ENCODE results near the gene GRM7. TPM values are rescaled to one million over a fixed set of nuclear protein-coding genes. Genes with fewer than 3 reads are reported as not detected.

GRM7 gene
- total RNA-seq, 1 experiment from 2014 or later = not detected

GRCh38 chr3:7692866-7693265, 832.0 kb downstream of the GRM7 start:
- BruUV-seq (replicated peaks) = no TSS peak
- Histone ChIP-seq H3K27ac (ENCODE audit: low read depth, low read length, poor library complexity, severe bottlenecking) (no peak overlapping the region), H3K9me3 (ENCODE audit: low read depth, low read length, poor library complexity, severe bottlenecking) (no peaks in the 10 kb centered on the region), H3K4me3 (ENCODE audit: low read depth, low read length, poor library complexity, severe bottlenecking) (no peak overlapping the region), H3K4me1 (ENCODE audit: insufficient read depth, low read length, poor library complexity, severe bottlenecking) (no peaks in the 10 kb centered on the region), H3K36me3 (ENCODE audit: insufficient read depth, low read length, poor library complexity, severe bottlenecking) (no peaks in the 10 kb centered on the region), H3K27me3 (replicated peaks; ENCODE audit: insufficient read depth, low read depth, low read length, poor library complexity) (no peaks in the 10 kb centered on the region)
- no peak for DNase-seq (ENCODE audit: low spot score)
- intact Hi-C loops (cut with micrococcal nuclease; ENCODE audit: unreplicated experiment) = no loop called here
- ChIA-PET POLR2A (ENCODE audit: low non-redundant PET) (no interaction called here), CTCF (no interaction called here)
- TF ChIP-seq EZH2 (IDR thresholded peaks at IDR 0.05; ENCODE audit: borderline replicate concordance, low read depth, low read length, poor library complexity, severe bottlenecking) = no peak
- no peak for TF ChIP-seq CTCF (conservative IDR thresholded peaks at IDR 0.05; ENCODE audit: low read depth, low read length)

GRCh38 chr3:7693976-7694375, 833.1 kb downstream of the GRM7 start:
- intact Hi-C loops (cut with micrococcal nuclease; ENCODE audit: unreplicated experiment) = no loop called here
- TF ChIP-seq EZH2 (IDR thresholded peaks at IDR 0.05; ENCODE audit: borderline replicate concordance, low read depth, low read length, poor library complexity, severe bottlenecking) = no peak
- no peak for TF ChIP-seq CTCF (conservative IDR thresholded peaks at IDR 0.05; ENCODE audit: low read depth, low read length)
- H3K4me1 ChIP-seq (ENCODE audit: insufficient read depth, low read length, poor library complexity, severe bottlenecking) = no peaks in the 10 kb centered on the region
- H3K36me3 ChIP-seq (ENCODE audit: insufficient read depth, low read length, poor library complexity, severe bottlenecking) = no peaks in the 10 kb centered on the region
- ChIA-PET POLR2A (ENCODE audit: low non-redundant PET) (no interaction called here), CTCF (no interaction called here)
- DNase-seq (ENCODE audit: low spot score) = no peak
- H3K27me3 ChIP-seq (replicated peaks; ENCODE audit: insufficient read depth, low read depth, low read length, poor library complexity) = no peaks in the 10 kb centered on the region
- BruUV-seq (replicated peaks) = no TSS peak
- H3K27ac ChIP-seq (ENCODE audit: low read depth, low read length, poor library complexity, severe bottlenecking) = no peak overlapping the region
- no peak overlapping the region for H3K4me3 ChIP-seq (ENCODE audit: low read depth, low read length, poor library complexity, severe bottlenecking)
- H3K9me3 ChIP-seq (ENCODE audit: low read depth, low read length, poor library complexity, severe bottlenecking) = no peaks in the 10 kb centered on the region

- ChIA-PET CTCF (no interaction called here), POLR2A (ENCODE audit: low non-redundant PET) (no interaction called here)
- H3K27me3 ChIP-seq (replicated peaks; ENCODE audit: insufficient read depth, low read depth, low read length, poor library complexity) = no peaks in the 10 kb centered on the region
- no peak for DNase-seq (ENCODE audit: low spot score)
- H3K36me3 ChIP-seq (ENCODE audit: insufficient read depth, low read length, poor library complexity, severe bottlenecking) = no peaks in the 10 kb centered on the region
- no TSS peak for BruUV-seq (replicated peaks)
- intact Hi-C loops (cut with micrococcal nuclease; ENCODE audit: unreplicated experiment) = no loop called here
- H3K27ac ChIP-seq (ENCODE audit: low read depth, low read length, poor library complexity, severe bottlenecking) = no peak overlapping the region
- TF ChIP-seq EZH2 (IDR thresholded peaks at IDR 0.05; ENCODE audit: borderline replicate concordance, low read depth, low read length, poor library complexity, severe bottlenecking) (no peak), CTCF (conservative IDR thresholded peaks at IDR 0.05; ENCODE audit: low read depth, low read length) (no peak)
- H3K9me3 ChIP-seq (ENCODE audit: low read depth, low read length, poor library complexity, severe bottlenecking) = no peaks in the 10 kb centered on the region
- no peak overlapping the region for H3K4me3 ChIP-seq (ENCODE audit: low read depth, low read length, poor library complexity, severe bottlenecking)
- H3K4me1 ChIP-seq (ENCODE audit: insufficient read depth, low read length, poor library complexity, severe bottlenecking) = no peaks in the 10 kb centered on the region
These were observed 834.1 kb downstream of the GRM7 start for GRCh38 chr3:7695049-7695448.

All from A673 (cell line).